ENCODE data around the gene FOXP2. TPM values are rescaled to one million over a fixed set of nuclear protein-coding genes. Genes with fewer than 3 reads are reported as not detected.

Gene FOXP2
- polyA plus RNA-seq, 2 of the 4 experiments (the other 2 are of a cell fraction), result 0.05 TPM; not detected in 1

DNA sequence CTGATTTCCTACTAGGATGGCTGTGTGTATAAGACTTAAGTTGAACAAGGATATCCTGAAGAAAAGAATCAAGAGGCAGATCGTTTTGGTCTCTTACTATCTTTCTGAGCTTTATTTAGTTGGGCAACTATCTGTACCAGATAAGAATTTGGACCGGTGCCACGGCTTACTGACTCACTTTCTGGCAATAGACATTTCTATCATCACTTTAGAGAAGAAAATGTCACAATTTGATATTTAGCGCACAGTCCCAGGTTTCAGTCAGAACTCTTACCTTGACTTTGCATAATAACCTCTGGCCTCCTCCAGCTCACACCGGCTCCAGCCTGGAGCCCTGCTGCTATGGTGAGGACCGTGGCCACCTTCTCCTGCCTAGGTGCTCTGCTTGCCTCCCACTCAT is 289.1 kb downstream of the FOXP2 start:
- H3K27ac ChIP-seq, result no peak overlapping the region
- peak; percentile 25; the same call in 1 of the 2 replicates for TF ChIP-seq JUNB (IDR thresholded peaks at IDR 0.05)
- TF ChIP-seq, protein P1, sequence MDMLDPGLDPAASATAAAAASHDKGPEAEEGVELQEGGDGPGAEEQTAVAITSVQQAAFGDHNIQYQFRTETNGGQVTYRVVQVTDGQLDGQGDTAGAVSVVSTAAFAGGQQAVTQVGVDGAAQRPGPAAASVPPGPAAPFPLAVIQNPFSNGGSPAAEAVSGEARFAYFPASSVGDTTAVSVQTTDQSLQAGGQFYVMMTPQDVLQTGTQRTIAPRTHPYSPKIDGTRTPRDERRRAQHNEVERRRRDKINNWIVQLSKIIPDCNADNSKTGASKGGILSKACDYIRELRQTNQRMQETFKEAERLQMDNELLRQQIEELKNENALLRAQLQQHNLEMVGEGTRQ (IDR thresholded peaks at IDR 0.05), result no peak
- H3K9me3 ChIP-seq, result no peaks in the 10 kb centered on the region
- DNase-seq (ENCODE audit: low read depth in 1 of 2, low spot score in 1 of 2), result peak in 1 of 2 experiments; percentile 21
- peaks cover 8% of the 10 kb centered on the region; the same call in 2 of the 3 replicates for H3K4me1 ChIP-seq
- no peak for FAIRE-seq
- CTCF ChIA-PET, result no interaction called here
- 30% methylated on average over 6 of the region's 6 CpGs for WGBS (ENCODE audit: missing lambda C conversion rate)
- H3K4me3 ChIP-seq, result no peak overlapping the region
- POLR2A ChIA-PET, result interaction anchor here (0.7 kb wide), 1 partner anchor 9 kb away, joined by 3 read pairs; no protein-coding TSS in a partner anchor
- peak; percentile 38 to 47; a peak in 3 of 6 replicates for ATAC-seq
- peak overlapping the region; percentile 18; the same call in 1 of the 3 replicates for H3K4me2 ChIP-seq

DNA sequence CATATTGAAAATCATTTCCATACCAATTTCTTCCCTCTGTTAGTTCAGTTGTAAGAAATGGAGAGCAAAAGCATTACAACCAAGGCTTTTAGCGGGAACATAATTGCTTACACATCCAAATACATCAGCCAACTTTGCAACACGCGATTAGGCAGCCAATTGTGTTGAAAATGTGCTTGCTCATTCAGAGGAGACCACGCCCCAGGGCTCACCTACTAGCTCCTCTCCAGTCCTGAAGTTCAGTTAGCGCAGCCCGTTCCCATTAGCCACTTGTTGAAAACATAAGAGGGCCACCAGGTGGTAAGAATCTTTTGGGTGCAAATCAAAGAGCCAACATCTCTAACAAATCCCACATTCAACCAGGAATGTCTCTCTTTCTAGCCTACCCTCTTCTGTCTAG is 294.0 kb downstream of the FOXP2 start:
- CTCF ChIA-PET, result no interaction called here
- POLR2A ChIA-PET, result no interaction called here
- H3K27ac ChIP-seq, result no peak overlapping the region
- H3K4me1 ChIP-seq, result peaks cover 15% of the 10 kb centered on the region
- H3K9me3 ChIP-seq, result no peaks in the 10 kb centered on the region
- ATAC-seq (no peak), DNase-seq (ENCODE audit: low read depth in 1 of 2, low spot score in 1 of 2) (no peak), FAIRE-seq (no peak)
- no peak overlapping the region for H3K4me3 ChIP-seq
- WGBS (ENCODE audit: missing lambda C conversion rate), result 81% methylated on average over 6 of the region's 6 CpGs
- TF ChIP-seq FOSB (CRISPR knock-in tag; IDR thresholded peaks at IDR 0.05) (no peak), TP53 (CRISPR knock-in tag; IDR thresholded peaks at IDR 0.05) (no peak), ZC3H11A (IDR thresholded peaks at IDR 0.05) (no peak), RFX5 (IDR thresholded peaks at IDR 0.05) (no peak)
- H3K4me2 ChIP-seq, result no peak overlapping the region

DNA sequence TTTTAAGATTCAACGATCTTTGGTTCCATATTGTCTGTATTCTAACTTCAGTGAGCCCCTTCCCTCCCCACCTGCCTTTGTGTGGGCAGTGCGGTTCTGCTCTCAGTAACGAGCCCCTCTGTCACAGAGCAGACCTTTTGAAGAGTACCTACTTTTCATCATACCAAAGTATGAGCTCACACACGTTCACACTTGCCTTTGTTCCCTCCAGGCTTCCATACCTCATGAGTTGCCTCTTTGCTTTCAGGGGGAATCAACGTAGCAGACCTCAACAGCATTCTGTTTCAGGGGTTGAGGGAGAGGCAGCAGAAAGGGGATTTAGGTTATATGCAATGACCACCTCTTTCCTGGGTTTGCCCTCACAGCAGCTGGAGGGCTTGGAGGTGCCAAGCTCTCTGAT is 295.9 kb downstream of the FOXP2 start:
- FAIRE-seq (no peak), ATAC-seq (no peak), DNase-seq (ENCODE audit: low read depth in 1 of 2, low spot score in 1 of 2) (no peak)
- POLR2A ChIA-PET, result interaction anchor here (0.6 kb wide), 1 partner anchor 28 kb away, joined by 3 read pairs; no protein-coding TSS in a partner anchor
- Histone ChIP-seq H3K4me1 (peaks cover 11% of the 10 kb centered on the region), H3K27ac (no peak overlapping the region), H3K4me2 (no peak overlapping the region), H3K9me3 (no peaks in the 10 kb centered on the region), H3K4me3 (no peak overlapping the region)
- CTCF ChIA-PET, result no interaction called here
- 55% methylated on average over 5 of the region's 5 CpGs for WGBS (ENCODE audit: missing lambda C conversion rate)
- TF ChIP-seq ZNF302 (CRISPR knock-in tag; IDR thresholded peaks at IDR 0.05) (no peak), MYC (IDR thresholded peaks at IDR 0.05; ENCODE audit: borderline replicate concordance, low read length) (no peak), ZC3H11A (IDR thresholded peaks at IDR 0.05) (no peak), CBX2 (IDR thresholded peaks at IDR 0.05; ENCODE audit: borderline replicate concordance, low read depth) (no peak), TP53 (CRISPR knock-in tag; IDR thresholded peaks at IDR 0.05) (no peak), FOXS1 (CRISPR knock-in tag; IDR thresholded peaks at IDR 0.05) (no peak), CHD2 (IDR thresholded peaks at IDR 0.05; ENCODE audit: low read length, partially characterized antibody) (no peak), RFX5 (IDR thresholded peaks at IDR 0.05) (no peak), HOXA7 (CRISPR knock-in tag; IDR thresholded peaks at IDR 0.05) (no peak), EHF (CRISPR knock-in tag; IDR thresholded peaks at IDR 0.05) (no peak), TFCP2L1 (CRISPR knock-in tag; IDR thresholded peaks at IDR 0.05) (no peak), HOXB5 (CRISPR knock-in tag; IDR thresholded peaks at IDR 0.05) (no peak)
- TF ChIP-seq, protein P2, sequence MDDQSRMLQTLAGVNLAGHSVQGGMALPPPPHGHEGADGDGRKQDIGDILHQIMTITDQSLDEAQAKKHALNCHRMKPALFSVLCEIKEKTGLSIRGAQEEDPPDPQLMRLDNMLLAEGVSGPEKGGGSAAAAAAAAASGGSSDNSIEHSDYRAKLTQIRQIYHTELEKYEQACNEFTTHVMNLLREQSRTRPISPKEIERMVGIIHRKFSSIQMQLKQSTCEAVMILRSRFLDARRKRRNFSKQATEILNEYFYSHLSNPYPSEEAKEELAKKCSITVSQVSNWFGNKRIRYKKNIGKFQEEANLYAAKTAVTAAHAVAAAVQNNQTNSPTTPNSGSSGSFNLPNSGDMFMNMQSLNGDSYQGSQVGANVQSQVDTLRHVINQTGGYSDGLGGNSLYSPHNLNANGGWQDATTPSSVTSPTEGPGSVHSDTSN (IDR thresholded peaks at IDR 0.05), result no peak
- TF ChIP-seq, protein P3, sequence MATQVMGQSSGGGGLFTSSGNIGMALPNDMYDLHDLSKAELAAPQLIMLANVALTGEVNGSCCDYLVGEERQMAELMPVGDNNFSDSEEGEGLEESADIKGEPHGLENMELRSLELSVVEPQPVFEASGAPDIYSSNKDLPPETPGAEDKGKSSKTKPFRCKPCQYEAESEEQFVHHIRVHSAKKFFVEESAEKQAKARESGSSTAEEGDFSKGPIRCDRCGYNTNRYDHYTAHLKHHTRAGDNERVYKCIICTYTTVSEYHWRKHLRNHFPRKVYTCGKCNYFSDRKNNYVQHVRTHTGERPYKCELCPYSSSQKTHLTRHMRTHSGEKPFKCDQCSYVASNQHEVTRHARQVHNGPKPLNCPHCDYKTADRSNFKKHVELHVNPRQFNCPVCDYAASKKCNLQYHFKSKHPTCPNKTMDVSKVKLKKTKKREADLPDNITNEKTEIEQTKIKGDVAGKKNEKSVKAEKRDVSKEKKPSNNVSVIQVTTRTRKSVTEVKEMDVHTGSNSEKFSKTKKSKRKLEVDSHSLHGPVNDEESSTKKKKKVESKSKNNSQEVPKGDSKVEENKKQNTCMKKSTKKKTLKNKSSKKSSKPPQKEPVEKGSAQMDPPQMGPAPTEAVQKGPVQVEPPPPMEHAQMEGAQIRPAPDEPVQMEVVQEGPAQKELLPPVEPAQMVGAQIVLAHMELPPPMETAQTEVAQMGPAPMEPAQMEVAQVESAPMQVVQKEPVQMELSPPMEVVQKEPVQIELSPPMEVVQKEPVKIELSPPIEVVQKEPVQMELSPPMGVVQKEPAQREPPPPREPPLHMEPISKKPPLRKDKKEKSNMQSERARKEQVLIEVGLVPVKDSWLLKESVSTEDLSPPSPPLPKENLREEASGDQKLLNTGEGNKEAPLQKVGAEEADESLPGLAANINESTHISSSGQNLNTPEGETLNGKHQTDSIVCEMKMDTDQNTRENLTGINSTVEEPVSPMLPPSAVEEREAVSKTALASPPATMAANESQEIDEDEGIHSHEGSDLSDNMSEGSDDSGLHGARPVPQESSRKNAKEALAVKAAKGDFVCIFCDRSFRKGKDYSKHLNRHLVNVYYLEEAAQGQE (IDR thresholded peaks at IDR 0.05), result no peak
- TF ChIP-seq, protein P4, sequence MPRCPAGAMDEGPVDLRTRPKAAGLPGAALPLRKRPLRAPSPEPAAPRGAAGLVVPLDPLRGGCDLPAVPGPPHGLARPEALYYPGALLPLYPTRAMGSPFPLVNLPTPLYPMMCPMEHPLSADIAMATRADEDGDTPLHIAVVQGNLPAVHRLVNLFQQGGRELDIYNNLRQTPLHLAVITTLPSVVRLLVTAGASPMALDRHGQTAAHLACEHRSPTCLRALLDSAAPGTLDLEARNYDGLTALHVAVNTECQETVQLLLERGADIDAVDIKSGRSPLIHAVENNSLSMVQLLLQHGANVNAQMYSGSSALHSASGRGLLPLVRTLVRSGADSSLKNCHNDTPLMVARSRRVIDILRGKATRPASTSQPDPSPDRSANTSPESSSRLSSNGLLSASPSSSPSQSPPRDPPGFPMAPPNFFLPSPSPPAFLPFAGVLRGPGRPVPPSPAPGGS (IDR thresholded peaks at IDR 0.05), result no peak
